H9 (cell line): ENCODE results near the gene SFXN2. TPM values are rescaled to one million over a fixed set of nuclear protein-coding genes. Genes with fewer than 3 reads are reported as not detected.
A peak's percentile ranks its signal among the peaks of the same experiment; 100 is the strongest.

Experiments used
- DNase-seq: peaks from one replicate; pipeline ENCODE4 v3.0.0-alpha.2; 2017
- H2AFZ ChIP-seq: one replicate; pipeline ENCODE4 v1.6.1; 2013; ENCODE audit warnings: mild to moderate bottlenecking, low read length, control low read depth, moderate library complexity
- H2AK5ac ChIP-seq: 2 replicates; pipeline ENCODE4 v1.6.1; 2013; ENCODE audit warnings: low read length, control low read depth, mixed read lengths; ENCODE audit not compliant: insufficient read length
- H2BK120ac ChIP-seq: one replicate; pipeline ENCODE4 v1.6.1; 2013; ENCODE audit warnings: low read depth, mild to moderate bottlenecking, low read length, control low read depth, inconsistent platforms; ENCODE audit not compliant: poor library complexity, severe bottlenecking
- H2BK12ac ChIP-seq: 2 replicates; pipeline ENCODE4 v1.6.1; 2013; ENCODE audit warnings: low read length, control low read depth, mixed read lengths, low read depth; ENCODE audit not compliant: insufficient read length
- H2BK15ac ChIP-seq: 2 replicates; pipeline ENCODE4 v1.6.1; 2013; ENCODE audit warnings: low read depth, low read length, control low read depth
- H2BK20ac ChIP-seq: one replicate; pipeline ENCODE4 v1.6.1; 2013; ENCODE audit warnings: low read depth, mild to moderate bottlenecking, low read length, control low read depth, inconsistent platforms; ENCODE audit not compliant: poor library complexity, severe bottlenecking
- H2BK5ac ChIP-seq: 2 replicates; pipeline ENCODE4 v1.6.1; 2013; ENCODE audit warnings: low read length, control low read depth, mixed read lengths; ENCODE audit not compliant: insufficient read length
- H3K14ac ChIP-seq: 2 replicates; pipeline ENCODE4 v1.6.1; 2013; ENCODE audit warnings: low read length, control low read depth; ENCODE audit not compliant: insufficient read depth
- H3K18ac ChIP-seq: 2 replicates; pipeline ENCODE4 v1.6.1; 2013; ENCODE audit warnings: low read depth, mild to moderate bottlenecking, mixed read lengths, low read length, control low read depth; ENCODE audit not compliant: insufficient read length
- H3K23ac ChIP-seq: 2 replicates; pipeline ENCODE4 v1.6.1; 2013; ENCODE audit warnings: low read length, control low read depth, mixed read lengths, low read depth; ENCODE audit not compliant: insufficient read length
- H3K23me2 ChIP-seq: 2 replicates; pipeline ENCODE4 v1.6.1; 2013; ENCODE audit warnings: low read depth, mild to moderate bottlenecking, mixed read lengths, low read length, control low read depth; ENCODE audit not compliant: insufficient read length, poor library complexity, severe bottlenecking
- H3K27ac ChIP-seq: 2 replicates; pipeline ENCODE4 v1.5.1; 2013; ENCODE audit warnings: low read length, control low read depth, mixed read lengths, low read depth; ENCODE audit not compliant: insufficient read length
- H3K27me3 ChIP-seq: 2 replicates; pipeline ENCODE4 v1.6.1; 2013; ENCODE audit warnings: low read length, control low read depth, inconsistent platforms; ENCODE audit not compliant: insufficient read depth
- H3K4ac ChIP-seq: 2 replicates; pipeline ENCODE4 v1.6.1; 2013; ENCODE audit warnings: low read depth, mild to moderate bottlenecking, control low read depth, inconsistent platforms, low read length, moderate library complexity
- H3K4me1 ChIP-seq: 2 replicates; pipeline ENCODE4 v1.6.1; 2013; ENCODE audit warnings: low read length, control low read depth, inconsistent platforms; ENCODE audit not compliant: insufficient read depth
- H3K4me2 ChIP-seq: 2 replicates; pipeline ENCODE4 v1.6.1; 2013; ENCODE audit warnings: low read length, control low read depth, mixed read lengths; ENCODE audit not compliant: insufficient read length, insufficient read depth
- H3K56ac ChIP-seq: 2 replicates; pipeline ENCODE4 v1.6.1; 2013; ENCODE audit warnings: low read depth, mild to moderate bottlenecking, mixed read lengths, low read length, control low read depth; ENCODE audit not compliant: insufficient read length
- H3K79me1 ChIP-seq: 2 replicates; pipeline ENCODE4 v1.6.1; 2013; ENCODE audit warnings: low read depth, mild to moderate bottlenecking, moderate library complexity, low read length, control low read depth, inconsistent platforms; ENCODE audit not compliant: insufficient read depth, poor library complexity, severe bottlenecking
- H3K79me2 ChIP-seq: 2 replicates; pipeline ENCODE4 v1.6.1; 2013; ENCODE audit warnings: low read length, control low read depth, inconsistent platforms; ENCODE audit not compliant: insufficient read depth
- H3K9ac ChIP-seq: 2 replicates; pipeline ENCODE4 v1.6.1; 2013; ENCODE audit warnings: low read length, control low read depth, mixed read lengths; ENCODE audit not compliant: insufficient read length; ENCODE audit errors: extremely low read depth
- H3K9me3 ChIP-seq: one replicate; pipeline ENCODE4 v1.6.1; 2013; ENCODE audit warnings: low read depth, low read length, inconsistent platforms; ENCODE audit not compliant: control insufficient read depth
- H3T11ph ChIP-seq: one replicate; pipeline ENCODE4 v1.6.1; 2013; ENCODE audit warnings: mild to moderate bottlenecking, low read length, control low read depth, inconsistent platforms
- H4K20me1 ChIP-seq: one replicate; pipeline ENCODE4 v1.6.1; 2013; ENCODE audit not compliant: control insufficient read depth, insufficient read length, insufficient read depth
- H4K5ac ChIP-seq: 2 replicates; pipeline ENCODE4 v1.6.1; 2013; ENCODE audit warnings: low read depth, mild to moderate bottlenecking, mixed read lengths, low read length, control low read depth; ENCODE audit not compliant: insufficient read length
- H4K8ac ChIP-seq: replicated peaks from 2 replicates; pipeline ENCODE4 v1.6.1; 2013; ENCODE audit warnings: low read length, control low read depth, mixed read lengths, low read depth; ENCODE audit not compliant: insufficient read length
- H4K91ac ChIP-seq: 2 replicates; pipeline ENCODE4 v1.6.1; 2013; ENCODE audit warnings: low read depth, mild to moderate bottlenecking, moderate library complexity, mixed read lengths, low read length, control low read depth; ENCODE audit not compliant: insufficient read length
- H3K27ac Mint-ChIP-seq, 3 experiments: 2 replicates in 2 of 3; 3 replicates in 1 of 3; pipeline ENCODE4 v1.8.0; 2020 to 2021; ENCODE audit warnings: mixed read lengths in 3 of 3, mild to moderate bottlenecking in 1 of 3, moderate library complexity in 1 of 3
- H3K27me3 Mint-ChIP-seq: 2 replicates; pipeline ENCODE4 v1.8.0; 2021; ENCODE audit warnings: low read depth, mild to moderate bottlenecking, moderate library complexity, mixed read lengths
- H3K36me3 Mint-ChIP-seq, 3 experiments: 2 replicates in 2 of 3; 3 replicates in 1 of 3; pipeline ENCODE4 v1.8.0; 2020 to 2021; ENCODE audit warnings: low read depth in 3 of 3, mixed read lengths in 3 of 3; ENCODE audit not compliant: insufficient read depth in 1 of 3
- H3K4me1 Mint-ChIP-seq, 2 experiments: 2 replicates each; pipeline ENCODE4 v1.8.0; 2020; ENCODE audit warnings: mixed read lengths in 2 of 2
- H3K4me3 Mint-ChIP-seq, 2 experiments: 2 replicates in 1 of 2; 3 replicates in 1 of 2; pipeline ENCODE4 v1.8.0; 2020 to 2021; ENCODE audit warnings: mild to moderate bottlenecking in 2 of 2, mixed read lengths in 2 of 2, moderate library complexity in 1 of 2
- H3K9me3 Mint-ChIP-seq, 2 experiments: 2 replicates in 1 of 2; 3 replicates in 1 of 2; pipeline ENCODE4 v1.8.0; 2020; ENCODE audit warnings: mild to moderate bottlenecking in 2 of 2, mixed read lengths in 2 of 2, moderate library complexity in 1 of 2
- WGBS: extraction: QIAGEN DNeasy Blood & Tissue Kit; methylation state at CpG from one replicate; pipeline ENCODE4 v1.1.7; 2013; ENCODE audit warnings: missing lambda C conversion rate, low lambda C conversion rate, mixed read lengths; ENCODE audit not compliant: insufficient read length; ENCODE audit errors: extremely low coverage; 5-methylcytosine and 5-hydroxymethylcytosine counted together
- total RNA-seq: library from RNA; stranded (reverse); gene quantifications from 2 replicates; pipeline ENCODE4 v1.2.1, GENCODE V29; 2021
- TF ChIP-seq, protein P1 (sequence below): fragments of 200-600 bp; sonication (generic); conservative IDR thresholded peaks from 3 replicates; pipeline ENCODE4 v1.8.0; 2021; ENCODE audit warnings: antibody characterized with exemption, mild to moderate bottlenecking

SFXN2 gene
- total RNA-seq, 1 experiment from 2014 or later = 34.7 TPM

DNA sequence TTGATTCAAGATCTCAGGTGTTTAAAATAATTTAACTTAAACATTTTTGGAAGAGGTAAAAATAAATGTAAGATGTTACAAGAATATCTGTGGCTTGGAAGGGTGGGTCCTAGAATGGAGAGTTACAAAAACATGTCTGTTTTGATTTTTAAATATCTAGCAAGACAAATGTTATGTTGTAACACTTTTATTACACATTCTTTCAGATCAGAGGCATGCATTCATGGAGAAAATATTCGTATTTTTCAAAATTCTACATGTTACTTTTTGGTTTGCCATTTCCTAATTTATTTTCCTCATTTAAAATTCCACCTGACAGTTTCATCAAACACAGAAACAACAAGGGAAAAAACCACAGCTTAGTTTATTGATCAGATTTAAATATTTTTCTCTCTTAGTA lies 39.3 kb downstream of the SFXN2 start:
- no peaks in the 10 kb centered on the region for H3K4me1 ChIP-seq
- H4K8ac ChIP-seq = no peak overlapping the region
- TF ChIP-seq, protein P1, sequence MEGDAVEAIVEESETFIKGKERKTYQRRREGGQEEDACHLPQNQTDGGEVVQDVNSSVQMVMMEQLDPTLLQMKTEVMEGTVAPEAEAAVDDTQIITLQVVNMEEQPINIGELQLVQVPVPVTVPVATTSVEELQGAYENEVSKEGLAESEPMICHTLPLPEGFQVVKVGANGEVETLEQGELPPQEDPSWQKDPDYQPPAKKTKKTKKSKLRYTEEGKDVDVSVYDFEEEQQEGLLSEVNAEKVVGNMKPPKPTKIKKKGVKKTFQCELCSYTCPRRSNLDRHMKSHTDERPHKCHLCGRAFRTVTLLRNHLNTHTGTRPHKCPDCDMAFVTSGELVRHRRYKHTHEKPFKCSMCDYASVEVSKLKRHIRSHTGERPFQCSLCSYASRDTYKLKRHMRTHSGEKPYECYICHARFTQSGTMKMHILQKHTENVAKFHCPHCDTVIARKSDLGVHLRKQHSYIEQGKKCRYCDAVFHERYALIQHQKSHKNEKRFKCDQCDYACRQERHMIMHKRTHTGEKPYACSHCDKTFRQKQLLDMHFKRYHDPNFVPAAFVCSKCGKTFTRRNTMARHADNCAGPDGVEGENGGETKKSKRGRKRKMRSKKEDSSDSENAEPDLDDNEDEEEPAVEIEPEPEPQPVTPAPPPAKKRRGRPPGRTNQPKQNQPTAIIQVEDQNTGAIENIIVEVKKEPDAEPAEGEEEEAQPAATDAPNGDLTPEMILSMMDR = no peak
- no peaks in the 10 kb centered on the region for H3K23me2 ChIP-seq
- no peak overlapping the region for H4K5ac ChIP-seq
- no peak overlapping the region for H2BK12ac ChIP-seq
- no peaks in the 10 kb centered on the region for H3K27me3 Mint-ChIP-seq
- no peaks in the 10 kb centered on the region for H3K79me2 ChIP-seq
- WGBS = no CpG with 5 or more reads among the region's 1 CpG
- H3K79me1 ChIP-seq = no peaks in the 10 kb centered on the region
- H3K27ac Mint-ChIP-seq = peak overlapping the region in 1 of 3 experiments; percentile 51; a peak in 4 of 7 replicates
- H2AK5ac ChIP-seq = no peak overlapping the region
- no peaks in the 10 kb centered on the region for H3K36me3 Mint-ChIP-seq
- no peaks in the 10 kb centered on the region for H4K20me1 ChIP-seq
- H3K9me3 ChIP-seq = no peaks in the 10 kb centered on the region
- H3K56ac ChIP-seq = no peak overlapping the region
- no peak overlapping the region for H3K27ac ChIP-seq
- H2BK15ac ChIP-seq = no peak overlapping the region
- DNase-seq = no peak
- H3K9me3 Mint-ChIP-seq = peaks cover 0 to 3% of the 10 kb centered on the region in 2 experiments; a peak in 2 of 5 replicates
- H2BK20ac ChIP-seq = no peak overlapping the region
- H3K9ac ChIP-seq = no peak overlapping the region
- no peak overlapping the region for H3K4ac ChIP-seq
- H3K4me2 ChIP-seq = no peak overlapping the region
- no peak overlapping the region for H4K91ac ChIP-seq
- no peak overlapping the region for H2AFZ ChIP-seq
- no peak overlapping the region for H2BK5ac ChIP-seq
- H3K4me1 Mint-ChIP-seq = peaks cover 12 to 20% of the 10 kb centered on the region in 2 experiments
- H3K4me3 Mint-ChIP-seq = no peak overlapping the region
- no peak overlapping the region for H3K18ac ChIP-seq
- H2BK120ac ChIP-seq = no peak overlapping the region
- no peak overlapping the region for H3K14ac ChIP-seq
- H3K27me3 ChIP-seq = no peaks in the 10 kb centered on the region
- no peak overlapping the region for H3T11ph ChIP-seq
- no peak overlapping the region for H3K23ac ChIP-seq
